Ovary (tissue), 9 donors: ENCODE results near the gene CYP4A22. TPM values are rescaled to one million over a fixed set of nuclear protein-coding genes. Genes with fewer than 3 reads are reported as not detected.
A peak's percentile ranks its signal among the peaks of the same experiment; 100 is the strongest.

Source experiments
- DNase-seq, 5 donors: peaks; one replicate each; pipeline ENCODE4 v3.0.0-alpha.2; 2019 to 2020
- H3K27ac ChIP-seq, 2 donors: fragments of 200-600 bp; one replicate each; pipeline versions ENCODE4 v1.5.1 to v1.8.0; 2019 to 2022
- H3K27me3 ChIP-seq: fragments of 200-600 bp; one replicate; pipeline ENCODE4 v1.8.0; 2022
- H3K36me3 ChIP-seq: fragments of 200-600 bp; sonication (generic); one replicate; pipeline ENCODE4 v1.5.1; 2019
- H3K4me1 ChIP-seq: one replicate; pipeline ENCODE4 v1.8.1; 2013; ENCODE audit warnings: mild to moderate bottlenecking, moderate library complexity; ENCODE audit not compliant: insufficient read depth
- H3K4me3 ChIP-seq: fragments of 200-600 bp; sonication (generic); one replicate; pipeline ENCODE4 v1.5.1; 2017
- H3K9me3 ChIP-seq, 2 donors: fragments of 200-600 bp in 1 of 2; sonication (generic) in 1 of 2; one replicate each; pipeline versions ENCODE4 v1.5.1 to v1.8.1; 2013 to 2019; ENCODE audit warnings: mild to moderate bottlenecking in 1 of 2, moderate library complexity in 1 of 2
- EP300 ChIP-seq: sonication (generic); formaldehyde crosslinking; IDR thresholded peaks from one replicate; pipeline ENCODE4 v1.6.1; 2017; ENCODE audit warnings: antibody characterized with exemption
- POLR2A ChIP-seq: fragments of 450-650 bp; IDR thresholded peaks from one replicate; pipeline ENCODE4 v1.6.1; 2017; ENCODE audit warnings: antibody characterized with exemption, mild to moderate bottlenecking, moderate library complexity
- WGBS, 3 donors: extraction: QIAGEN DNeasy Blood & Tissue Kit in 1 of 3; methylation state at CpG; one replicate each; pipeline versions ENCODE4 v1.1.5 to v1.1.7; 2013 to 2017; 5-methylcytosine and 5-hydroxymethylcytosine counted together
- intact Hi-C, 4 donors: fragments of 100-400 bp; cut with DNase I; formaldehyde crosslinking; loops; one replicate each; pipeline versions ENCODE4 v1.11.0 to v1.15.1; 2022 to 2023
- polyA plus RNA-seq, 2 donors: library from polyadenylated mRNA; stranded (reverse); fragments of 200-250 nt in 1 of 2; fragments of 350-450 nt in 1 of 2; fragmentation: Illumina TruSeq in 1 of 2; extraction: RNeasy Lipid Tissue Mini Kit (QIAGEN cat#74804) in 1 of 2; gene quantifications; one replicate each; pipeline ENCODE4 v1.2.3, GENCODE V29; 2013 to 2014
- total RNA-seq, 7 donors: library from RNA; depleted of rRNA in 2 of 7; stranded (reverse); fragments of >200 nt in 2 of 7; fragmentation: NEBNext Ultra II Directional in 3 of 7; extraction: Animal tissue kit (Norgen Biotek cat#: 25700) in 3 of 7; gene quantifications; one replicate each; pipeline versions ENCODE4 v1.1.0 to v1.2.4, GENCODE V29; 2016 to 2023
- TF ChIP-seq, protein P1 (sequence below), 3 donors: fragments of 450-650 bp in 2 of 3; fragments of 200-600 bp in 1 of 3; IDR thresholded peaks; one replicate each; pipeline versions ENCODE4 v1.5.1 to v1.8.0; 2016 to 2022; ENCODE audit warnings: antibody characterized with exemption in 3 of 3, mild to moderate bottlenecking in 1 of 3
- donor health status: DM: no; HTN: no; CAD: no; lungs with moderate emphysema.
- donor health status: DM: no; HTN: no; CAD: no.
- donor health status: Bipolar disorder and iron deficiency.
- donor health status: DM: yes; HTN: yes; CAD: no.
- donor health status: DM: no; HTN: no; CAD: no.
- donor health status: DM: yes; HTN: yes; CAD: no.

CYP4A22 gene
- total and polyA plus RNA-seq, 9 donors: 0.08 to 0.57 TPM; not detected in 7

DNA sequence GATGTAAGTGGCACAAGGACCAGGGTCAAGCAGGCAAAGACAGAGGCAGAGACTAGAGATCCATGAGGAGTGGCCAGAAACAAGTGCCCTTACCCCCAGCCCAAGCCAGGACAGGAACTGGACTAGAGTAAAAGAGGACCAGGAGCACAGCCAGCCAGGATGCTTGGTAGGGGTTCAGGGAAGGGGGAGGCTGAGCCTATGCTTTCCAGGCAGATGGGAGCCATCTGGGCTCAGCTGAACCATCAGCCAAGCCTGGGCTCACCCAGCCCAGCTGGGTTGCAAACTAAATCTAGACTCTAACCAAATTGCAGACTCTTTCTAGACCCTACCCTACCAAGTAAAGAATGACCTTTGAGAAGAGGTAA is 37.4 kb downstream of the CYP4A22 start:
- Histone ChIP-seq H3K4me1 (no peaks in the 10 kb centered on the region), H3K27ac (no peak overlapping the region), H3K36me3 (no peaks in the 10 kb centered on the region), H3K9me3 (peaks cover 0 to 4% of the 10 kb centered on the region in 2 donors), H3K4me3 (no peak overlapping the region), H3K27me3 (no peaks in the 10 kb centered on the region)
- TF ChIP-seq, protein P1, sequence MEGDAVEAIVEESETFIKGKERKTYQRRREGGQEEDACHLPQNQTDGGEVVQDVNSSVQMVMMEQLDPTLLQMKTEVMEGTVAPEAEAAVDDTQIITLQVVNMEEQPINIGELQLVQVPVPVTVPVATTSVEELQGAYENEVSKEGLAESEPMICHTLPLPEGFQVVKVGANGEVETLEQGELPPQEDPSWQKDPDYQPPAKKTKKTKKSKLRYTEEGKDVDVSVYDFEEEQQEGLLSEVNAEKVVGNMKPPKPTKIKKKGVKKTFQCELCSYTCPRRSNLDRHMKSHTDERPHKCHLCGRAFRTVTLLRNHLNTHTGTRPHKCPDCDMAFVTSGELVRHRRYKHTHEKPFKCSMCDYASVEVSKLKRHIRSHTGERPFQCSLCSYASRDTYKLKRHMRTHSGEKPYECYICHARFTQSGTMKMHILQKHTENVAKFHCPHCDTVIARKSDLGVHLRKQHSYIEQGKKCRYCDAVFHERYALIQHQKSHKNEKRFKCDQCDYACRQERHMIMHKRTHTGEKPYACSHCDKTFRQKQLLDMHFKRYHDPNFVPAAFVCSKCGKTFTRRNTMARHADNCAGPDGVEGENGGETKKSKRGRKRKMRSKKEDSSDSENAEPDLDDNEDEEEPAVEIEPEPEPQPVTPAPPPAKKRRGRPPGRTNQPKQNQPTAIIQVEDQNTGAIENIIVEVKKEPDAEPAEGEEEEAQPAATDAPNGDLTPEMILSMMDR (IDR thresholded peaks at IDR 0.05): no peak
- TF ChIP-seq EP300 (no peak), POLR2A (no peak)
- intact Hi-C loops: loop anchor here in 2 of 4 donors (5.0 to 10.0 kb wide), 2 partner anchors 538 to 770 kb away; no protein-coding TSS in a partner anchor
- no peak for DNase-seq

DNA sequence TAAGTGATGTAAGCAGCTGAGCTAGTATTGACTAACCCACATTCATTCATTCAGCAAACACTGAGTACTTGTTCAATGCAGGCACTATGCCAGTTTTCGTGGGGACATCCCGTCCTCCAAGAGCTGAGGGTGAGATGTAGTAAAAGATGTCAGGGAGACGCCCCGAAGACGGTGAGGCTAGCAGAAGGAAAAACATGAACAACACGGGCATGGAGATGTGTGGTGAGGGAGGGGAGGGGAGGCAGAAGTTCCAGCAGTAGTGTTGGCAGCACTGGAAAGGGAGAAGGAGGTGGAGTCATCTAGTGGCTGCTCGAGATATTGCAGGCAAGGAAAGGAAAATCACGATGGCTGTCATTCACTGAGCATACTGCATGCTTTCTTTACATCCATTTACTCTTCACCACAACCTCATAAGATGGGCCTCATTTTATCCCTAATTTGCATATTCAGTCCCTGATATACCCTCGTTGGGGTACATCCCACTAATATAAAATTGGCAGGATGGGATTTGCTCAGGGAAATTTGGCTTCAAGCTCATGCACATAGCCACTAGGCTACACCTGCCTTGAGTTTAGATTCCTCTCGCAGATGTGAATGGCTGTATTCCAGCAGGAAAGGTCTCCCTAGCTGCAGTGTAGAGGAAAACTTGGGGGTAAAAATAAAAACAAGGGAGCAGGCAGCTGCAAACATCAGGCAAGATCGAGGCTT is 38.1 kb downstream of the CYP4A22 start:
- Histone ChIP-seq H3K36me3 (no peaks in the 10 kb centered on the region), H3K4me1 (no peaks in the 10 kb centered on the region), H3K9me3 (peaks cover 0 to 4% of the 10 kb centered on the region in 2 donors), H3K27me3 (no peaks in the 10 kb centered on the region), H3K4me3 (no peak overlapping the region), H3K27ac (no peak overlapping the region)
- no peak for DNase-seq
- intact Hi-C loops: loop anchor here in 2 of 4 donors (5.0 to 10.0 kb wide), 2 partner anchors 537 to 771 kb away; no protein-coding TSS in a partner anchor
- TF ChIP-seq EP300: no peak
- TF ChIP-seq, protein P1 (IDR thresholded peaks at IDR 0.05): peak in 2 of 3 donors; percentile 39 to 49
- WGBS, 3 donors: 13 to 16% (median 15%) methylated on average over 11 of the region's 11 CpGs

DNA sequence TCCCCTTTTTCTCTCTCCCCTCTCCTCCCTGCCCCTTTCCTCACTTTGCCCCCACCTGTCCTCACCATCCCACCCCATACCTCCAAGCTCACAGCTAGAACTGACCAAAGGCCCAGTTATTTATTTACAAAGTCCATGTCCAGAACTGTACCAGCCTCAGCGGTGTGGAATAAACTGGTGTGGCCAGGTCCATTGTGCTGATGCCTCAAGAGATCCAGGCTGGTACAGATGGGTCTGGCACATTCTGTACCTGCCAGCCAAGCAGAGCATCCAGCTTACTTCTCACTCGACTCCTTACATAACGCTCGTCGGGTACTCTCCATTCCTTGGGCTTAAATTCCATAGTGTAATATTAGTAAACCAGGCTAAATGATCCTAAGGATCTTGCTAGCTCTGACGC is 40.8 kb downstream of the CYP4A22 start:
- H3K36me3 ChIP-seq: no peaks in the 10 kb centered on the region
- intact Hi-C loops: loop anchor here in 2 of 4 donors (5.0 to 10.0 kb wide), 2 partner anchors 534 to 773 kb away; no protein-coding TSS in a partner anchor
- DNase-seq: no peak
- H3K27me3 ChIP-seq: no peaks in the 10 kb centered on the region
- H3K9me3 ChIP-seq: no peaks in the 10 kb centered on the region
- no peaks in the 10 kb centered on the region for H3K4me1 ChIP-seq
- H3K27ac ChIP-seq: no peak overlapping the region
- TF ChIP-seq EP300 (no peak), POLR2A (no peak)
- TF ChIP-seq, protein P1 (IDR thresholded peaks at IDR 0.05): no peak
- no peak overlapping the region for H3K4me3 ChIP-seq
- WGBS, 3 donors: 68 to 80% (median 79%) methylated on average over 6 of the region's 6 CpGs

DNA sequence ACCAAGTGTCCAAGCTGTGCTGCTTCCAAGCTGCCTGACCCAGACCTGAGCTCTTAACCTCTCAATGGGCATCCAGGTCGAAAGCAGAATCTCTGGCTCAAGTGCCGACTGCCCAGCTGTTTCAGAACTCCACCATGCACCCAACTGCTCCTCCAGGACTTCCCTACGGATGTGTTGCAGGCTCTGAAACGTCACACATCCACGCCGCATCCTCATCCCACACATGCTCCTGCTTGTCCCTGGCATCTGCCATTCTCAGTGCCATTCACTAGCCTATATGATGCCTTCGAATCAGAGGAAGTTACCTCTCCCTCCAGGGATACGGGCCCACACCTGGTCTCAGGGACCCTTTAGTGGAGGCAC is 41.4 kb downstream of the CYP4A22 start:
- Histone ChIP-seq H3K27ac (no peak overlapping the region), H3K4me3 (no peak overlapping the region)
- intact Hi-C loops: loop anchor here in 2 of 4 donors (5.0 to 10.0 kb wide), 2 partner anchors 534 to 774 kb away; no protein-coding TSS in a partner anchor

More for the DNA sequence above, 41.4 kb downstream of the CYP4A22 start:
- WGBS, 3 donors: 67 to 84% (median 80%) methylated on average over 8 of the region's 8 CpGs
- no peak for TF ChIP-seq EP300
- TF ChIP-seq POLR2A: no peak
- TF ChIP-seq, protein P1 (IDR thresholded peaks at IDR 0.05): no peak
- no peak for DNase-seq
- no peaks in the 10 kb centered on the region for H3K4me1 ChIP-seq
- no peaks in the 10 kb centered on the region for H3K27me3 ChIP-seq
- no peaks in the 10 kb centered on the region for H3K36me3 ChIP-seq
- no peaks in the 10 kb centered on the region for H3K9me3 ChIP-seq
